Right lobe of liver (tissue), 6 donors: Measurements from ENCODE around the gene RNF133. TPM values are rescaled to one million over a fixed set of nuclear protein-coding genes. Genes with fewer than 3 reads are reported as not detected.

Experiments used
- ATAC-seq, 4 donors: fragments of 200-7000 bp; cut with Tn5 transposase; one replicate each; pipeline ENCODE4 v1.9.1; 2020; ENCODE audit warnings: mild to moderate bottlenecking in 4 of 4, moderate library complexity in 4 of 4
- DNase-seq, 3 donors: peaks; one replicate each; pipeline ENCODE4 v3.0.0-alpha.2; 2020
- H3K27ac ChIP-seq, 3 donors: fragments of 200-600 bp; one replicate each; pipeline ENCODE4 v1.8.0; 2022
- H3K27me3 ChIP-seq, 2 donors: fragments of 200-600 bp; one replicate each; pipeline ENCODE4 v1.8.0; 2022
- H3K36me3 ChIP-seq, 4 donors: fragments of 200-600 bp; sonication (generic) in 1 of 4; one replicate each; pipeline versions ENCODE4 v1.5.1 to v1.8.0; 2017 to 2022; ENCODE audit warnings: control low read depth in 1 of 4
- H3K4me1 ChIP-seq, 4 donors: fragments of 200-600 bp; sonication (generic) in 1 of 4; one replicate each; pipeline versions ENCODE4 v1.5.1 to v1.8.0; 2017 to 2022; ENCODE audit warnings: control low read depth in 1 of 4
- H3K4me3 ChIP-seq, 3 donors: fragments of 200-600 bp; one replicate each; pipeline ENCODE4 v1.8.0; 2022
- H3K9me3 ChIP-seq, 4 donors: fragments of 200-600 bp; sonication (generic) in 1 of 4; one replicate each; pipeline versions ENCODE4 v1.5.1 to v1.8.0; 2017 to 2022; ENCODE audit warnings: control low read depth in 1 of 4
- CTCF ChIP-seq, 4 donors: fragments of 200-600 bp in 3 of 4; fragments of 450-650 bp in 1 of 4; IDR thresholded peaks; one replicate each; pipeline versions ENCODE4 v1.5.1 to v1.8.0; 2016 to 2022; ENCODE audit warnings: antibody characterized with exemption in 4 of 4, mild to moderate bottlenecking in 2 of 4
- POLR2A ChIP-seq: fragments of 450-650 bp; IDR thresholded peaks from one replicate; pipeline ENCODE4 v1.6.1; 2017; ENCODE audit warnings: antibody characterized with exemption, mild to moderate bottlenecking
- WGBS: methylation state at CpG from one replicate; pipeline ENCODE4 v1.1.6; 2018; ENCODE audit warnings: low coverage, low lambda C conversion rate; ENCODE audit not compliant: insufficient coverage; ENCODE audit errors: missing lambda C conversion rate; 5-methylcytosine and 5-hydroxymethylcytosine counted together
- intact Hi-C, 2 donors: fragments of 100-400 bp; cut with DNase I; formaldehyde crosslinking; loops; one replicate each; pipeline versions ENCODE4 v1.11.2 to v1.14.1; 2022
- total RNA-seq, 6 experiments: library from RNA; depleted of rRNA in 2 of 6; stranded (reverse); fragments of >200 nt in 2 of 6; fragmentation: NEBNext Ultra II Directional in 3 of 6; extraction: Animal tissue kit (Norgen Biotek cat#: 25700) in 3 of 6; gene quantifications; one replicate each; pipeline versions ENCODE4 v1.1.0 to v1.2.4, GENCODE V29; 2016 to 2023
- donor health status: DM: no; HTN: yes; CAD: no.
- donor health status: DM: no; HTN: no; CAD: no.
- donor health status: DM: no; HTN: no; CAD: no.
- donor health status: DM: no; HTN: yes; CAD: no.
- donor health status: DM: no; HTN: yes; CAD: no.

The RNF133 gene
- total RNA-seq, 6 experiments from 2014 or later = 0.22 to 0.74 (median 0.35) TPM; not detected in 1

GRCh38 chr7:122675011-122675410 is 23.9 kb downstream of the RNF133 start:
- ATAC-seq (no peak), DNase-seq (no peak)
- WGBS = 69% methylated on average over 7 of the region's 7 CpGs
- Histone ChIP-seq H3K9me3 (no peaks in the 10 kb centered on the region), H3K36me3 (no peaks in the 10 kb centered on the region), H3K4me3 (no peak overlapping the region), H3K27me3 (no peaks in the 10 kb centered on the region), H3K4me1 (no peaks in the 10 kb centered on the region), H3K27ac (no peak overlapping the region)
- no peak for TF ChIP-seq CTCF (IDR thresholded peaks at IDR 0.05)
- TF ChIP-seq POLR2A = no peak
- intact Hi-C loops = no loop called here

GRCh38 chr7:122674502-122674901 is 24.4 kb downstream of the RNF133 start:
- intact Hi-C loops = no loop called here
- Histone ChIP-seq H3K9me3 (no peaks in the 10 kb centered on the region), H3K36me3 (no peaks in the 10 kb centered on the region), H3K4me1 (no peaks in the 10 kb centered on the region), H3K4me3 (no peak overlapping the region), H3K27me3 (no peaks in the 10 kb centered on the region), H3K27ac (no peak overlapping the region)
- DNase-seq (no peak), ATAC-seq (no peak)
- TF ChIP-seq CTCF (IDR thresholded peaks at IDR 0.05) (no peak), POLR2A (no peak)
- 44% methylated on average over 4 of the region's 4 CpGs for WGBS

- no peaks in the 10 kb centered on the region for H3K9me3 ChIP-seq
- H3K27ac ChIP-seq = no peak overlapping the region
- 95% methylated on average over 7 of the region's 21 CpGs for WGBS
- TF ChIP-seq POLR2A (no peak), CTCF (IDR thresholded peaks at IDR 0.05) (no peak)
- H3K4me3 ChIP-seq = no peak overlapping the region
- no peaks in the 10 kb centered on the region for H3K36me3 ChIP-seq
- H3K27me3 ChIP-seq = no peaks in the 10 kb centered on the region
- no peaks in the 10 kb centered on the region for H3K4me1 ChIP-seq
- ATAC-seq (no peak), DNase-seq (no peak)
- intact Hi-C loops = no loop called here
These were observed 25.0 kb downstream of the RNF133 start for GRCh38 chr7:122673951-122674350.

DNA sequence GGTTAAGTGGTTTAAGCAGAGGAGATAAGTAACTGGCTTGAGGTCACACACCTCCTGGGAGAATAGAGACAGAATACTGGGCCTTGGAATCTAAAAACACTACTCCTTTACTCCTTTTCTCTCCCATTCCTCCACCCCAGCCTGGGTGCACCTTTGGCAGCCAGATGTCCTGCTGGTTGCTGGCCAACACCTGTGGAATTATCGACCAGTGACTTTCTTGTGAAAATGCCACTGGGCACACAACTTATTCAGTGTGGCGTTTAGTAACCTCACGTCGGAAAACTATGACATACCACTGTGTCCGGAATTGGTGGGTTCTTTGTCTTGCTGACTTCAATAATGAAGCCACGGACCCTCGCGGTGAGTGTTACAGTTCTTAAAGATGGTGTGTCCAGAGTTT is 26.4 kb downstream of the RNF133 start:
- H3K9me3 ChIP-seq = no peaks in the 10 kb centered on the region
- intact Hi-C loops = no loop called here
- no peak for DNase-seq
- no peak overlapping the region for H3K4me3 ChIP-seq
- H3K4me1 ChIP-seq = no peaks in the 10 kb centered on the region
- no peak overlapping the region for H3K27ac ChIP-seq
- no peak for ATAC-seq
- no peak for TF ChIP-seq CTCF (IDR thresholded peaks at IDR 0.05)
- TF ChIP-seq POLR2A = no peak
- H3K36me3 ChIP-seq = no peaks in the 10 kb centered on the region
- no peaks in the 10 kb centered on the region for H3K27me3 ChIP-seq
- 90% methylated on average over 5 of the region's 8 CpGs for WGBS

- TF ChIP-seq CTCF (IDR thresholded peaks at IDR 0.05) = no peak
- TF ChIP-seq POLR2A = no peak
- ATAC-seq (no peak), DNase-seq (no peak)
- Histone ChIP-seq H3K27ac (no peak overlapping the region), H3K4me3 (no peak overlapping the region), H3K36me3 (no peaks in the 10 kb centered on the region), H3K4me1 (no peaks in the 10 kb centered on the region), H3K9me3 (no peaks in the 10 kb centered on the region), H3K27me3 (no peaks in the 10 kb centered on the region)
- WGBS = 92% methylated on average over 2 of the region's 2 CpGs
- intact Hi-C loops = no loop called here
These were observed 35.2 kb downstream of the RNF133 start for GRCh38 chr7:122663733-122664132.
